Femur (tissue), 1 donor: ENCODE measurements around the gene TBC1D22B.

Source experiments
- DNase-seq: peaks from one replicate; pipeline ENCODE4 v3.0.0-alpha.2; 2017

Gene TBC1D22B

DNA sequence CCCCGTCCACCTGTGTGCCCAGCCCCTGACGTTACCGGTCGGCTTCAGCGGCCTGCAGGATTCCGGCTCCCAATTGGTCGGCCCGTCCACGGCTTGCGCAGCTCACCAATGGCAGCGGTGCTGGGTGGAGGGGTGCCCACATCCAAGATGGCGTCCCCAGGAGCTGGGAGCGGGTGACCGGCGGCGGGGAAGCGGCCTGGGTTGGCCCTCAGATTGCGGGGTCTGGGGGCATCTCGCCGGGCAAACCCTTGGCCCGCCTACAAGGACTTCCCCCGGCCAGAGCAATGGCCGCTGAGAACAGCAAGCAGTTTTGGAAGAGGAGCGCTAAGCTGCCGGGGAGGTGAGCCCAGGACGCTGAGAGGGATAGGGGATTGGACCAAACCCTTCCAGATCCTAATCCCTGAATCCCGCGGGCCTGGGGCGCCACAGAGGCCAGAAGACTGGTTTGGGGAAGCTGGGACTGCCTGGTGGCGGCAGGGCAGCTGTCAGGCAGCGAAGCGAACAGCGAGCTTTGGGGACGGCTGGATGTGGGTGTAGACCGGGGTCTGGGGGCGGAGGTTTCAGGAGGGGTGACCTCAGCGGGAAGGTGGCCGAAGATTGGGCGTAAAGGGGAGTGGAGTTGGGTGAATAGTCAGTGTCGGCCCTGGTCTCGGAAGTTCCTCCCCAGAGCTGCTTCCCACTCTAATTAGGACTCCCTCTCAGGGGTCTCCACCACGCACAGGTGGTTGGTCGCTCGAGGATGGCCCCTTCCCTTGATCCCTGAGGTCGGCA is at the start of gene TBC1D22B, which contains the start of gene TMEM217:
TBC1D22B (plus strand) TSS at position 139 of the 771 bp plus-strand sequence; CDS start at position 285, 146 bp downstream.
TMEM217 (minus strand) TSS at position 511 of the 771 bp plus-strand sequence. CDS start 39,114 bp downstream, outside the sequence.
- DNase-seq, result peak; percentile 97

GRCh38 chr6:37207903-37208456 is 49.6 kb upstream of the TBC1D22B start:
- peak; percentile 74 for DNase-seq

DNA sequence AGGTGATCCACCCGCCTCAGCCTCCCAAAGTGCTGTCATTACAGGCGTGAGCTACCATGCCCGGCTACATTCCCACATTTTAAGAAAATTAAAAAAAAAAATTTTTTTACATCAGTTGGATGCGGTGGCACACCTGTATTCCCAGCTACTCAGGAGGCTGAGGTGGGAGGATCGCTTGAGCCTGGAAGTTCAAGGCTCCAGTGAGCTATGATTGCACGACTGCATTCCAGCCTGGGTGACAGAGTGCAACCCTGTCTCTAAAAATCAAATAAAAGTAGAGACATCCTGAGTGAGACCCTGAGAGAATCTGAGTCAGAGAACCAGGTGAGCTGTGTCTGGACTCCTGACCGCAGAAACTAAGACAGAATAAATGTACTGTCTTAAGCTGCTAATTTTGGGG is 48.8 kb upstream of the TBC1D22B start:
- no peak for DNase-seq

- no peak for DNase-seq
These were observed 47.9 kb upstream of the TBC1D22B start for GRCh38 chr6:37209461-37210205.

- peak; percentile 85 for DNase-seq
These were observed 47.1 kb upstream of the TBC1D22B start for GRCh38 chr6:37210313-37210968.

GRCh38 chr6:37212268-37212667 is 45.3 kb upstream of the TBC1D22B start:
- no peak for DNase-seq

DNA sequence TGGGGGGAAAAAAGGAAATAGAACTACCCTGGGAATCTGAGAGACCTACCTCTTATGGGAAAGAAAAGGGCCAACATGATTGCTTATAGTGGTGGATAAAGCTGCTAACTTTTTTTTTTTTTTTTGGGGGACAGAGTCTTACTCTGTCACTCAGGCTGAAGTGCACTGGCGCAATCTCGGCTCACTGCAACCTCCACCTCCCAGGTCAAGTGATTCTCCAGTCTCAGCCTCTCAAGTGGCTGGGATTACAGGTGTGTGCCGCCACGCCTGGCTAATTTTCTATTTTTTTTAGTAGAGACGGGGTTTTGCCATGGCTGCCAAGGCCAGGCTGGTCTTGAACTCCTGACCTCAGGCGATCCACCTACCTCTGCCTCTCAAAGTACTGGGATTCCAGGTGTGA is 39.5 kb upstream of the TBC1D22B start:
- DNase-seq, result no peak

DNA sequence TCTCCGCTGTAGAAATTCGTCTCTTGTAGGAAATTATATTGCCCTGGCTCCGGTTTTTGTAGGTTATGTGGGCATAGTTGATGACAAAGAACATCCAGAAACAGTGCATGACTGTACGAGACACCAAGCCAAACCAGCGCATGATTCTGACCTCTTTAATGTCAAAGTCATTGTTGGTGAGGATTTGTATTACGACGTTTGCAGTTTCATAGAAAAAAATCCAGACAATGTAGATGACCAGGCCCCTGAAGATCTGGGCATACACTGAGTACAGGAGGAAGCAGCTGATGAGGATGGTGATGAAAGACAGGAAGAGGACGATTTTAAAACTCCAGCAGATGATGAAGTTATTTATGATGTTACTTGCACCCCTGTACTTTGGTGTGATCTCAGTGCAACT is 39.1 kb upstream of the TBC1D22B start:
- DNase-seq, result no peak

DNA sequence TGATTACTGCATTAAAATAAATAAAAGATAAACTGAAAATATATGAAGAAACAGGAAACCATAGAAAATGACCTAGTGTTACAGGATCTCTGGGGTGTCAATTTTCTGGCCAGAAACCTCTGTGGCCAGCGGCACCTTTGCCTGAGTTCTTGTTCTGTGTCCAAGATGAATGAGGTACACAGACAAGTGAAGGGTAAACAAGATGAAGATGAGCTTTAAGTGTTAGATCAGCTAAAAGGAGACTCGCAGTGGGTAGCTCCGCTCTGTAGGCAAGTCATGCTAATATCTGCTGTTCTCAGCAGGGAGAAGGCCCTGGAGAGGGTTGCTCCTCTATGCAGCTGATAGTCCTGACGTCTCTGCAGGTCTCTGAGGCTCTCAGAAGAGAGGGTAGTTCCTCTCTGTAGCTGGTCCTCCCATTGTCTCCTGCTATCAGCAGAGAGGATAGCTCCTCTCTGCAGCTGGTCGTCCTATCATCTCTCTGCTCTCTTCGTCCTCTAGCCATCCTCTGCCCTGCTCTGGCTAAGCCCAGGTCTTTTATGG is 35.9 kb upstream of the TBC1D22B start:
- DNase-seq, result no peak

- peak; percentile 89 for DNase-seq
These were observed 35.2 kb upstream of the TBC1D22B start for GRCh38 chr6:37222125-37222967.

GRCh38 chr6:37222992-37223391 is 34.6 kb upstream of the TBC1D22B start:
- DNase-seq, result no peak

DNA sequence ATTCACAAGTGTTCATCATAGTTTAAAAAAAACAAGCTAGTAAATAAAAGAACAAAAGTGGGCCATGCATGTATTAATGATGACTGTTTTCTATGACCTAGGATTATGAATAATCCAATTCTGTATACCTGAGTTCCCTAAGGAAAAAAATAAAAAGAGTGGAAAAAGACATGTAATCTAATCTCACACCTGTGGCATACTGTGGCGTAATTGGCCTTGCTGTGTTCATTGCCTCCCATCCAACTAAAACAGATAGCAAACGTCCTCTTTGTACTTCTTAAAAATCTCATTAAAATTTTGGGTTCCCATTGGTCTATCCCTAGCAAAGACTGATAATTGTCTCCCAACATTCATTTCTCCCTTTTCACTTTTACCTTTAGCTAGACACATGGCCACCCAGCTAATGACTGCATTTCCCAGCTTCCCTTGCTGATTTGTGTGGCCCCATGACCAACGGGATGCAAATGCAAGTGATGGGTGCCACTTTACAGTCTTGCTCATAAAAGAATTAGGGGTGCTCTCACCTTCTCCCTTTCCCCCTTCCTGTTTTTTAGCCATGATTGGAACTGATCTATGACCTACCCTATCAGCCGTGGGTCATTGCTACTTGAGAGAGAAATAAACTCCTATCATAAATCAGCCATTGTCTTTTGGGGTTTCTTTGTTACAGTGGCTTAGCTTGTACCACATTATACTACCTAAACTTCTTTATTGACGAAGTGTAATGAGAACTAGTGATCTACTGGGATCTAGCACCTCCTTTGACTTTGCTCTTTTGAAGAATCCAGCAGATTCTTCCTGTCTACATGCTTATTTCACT is 32.0 kb upstream of the TBC1D22B start:
- DNase-seq, result no peak

DNA sequence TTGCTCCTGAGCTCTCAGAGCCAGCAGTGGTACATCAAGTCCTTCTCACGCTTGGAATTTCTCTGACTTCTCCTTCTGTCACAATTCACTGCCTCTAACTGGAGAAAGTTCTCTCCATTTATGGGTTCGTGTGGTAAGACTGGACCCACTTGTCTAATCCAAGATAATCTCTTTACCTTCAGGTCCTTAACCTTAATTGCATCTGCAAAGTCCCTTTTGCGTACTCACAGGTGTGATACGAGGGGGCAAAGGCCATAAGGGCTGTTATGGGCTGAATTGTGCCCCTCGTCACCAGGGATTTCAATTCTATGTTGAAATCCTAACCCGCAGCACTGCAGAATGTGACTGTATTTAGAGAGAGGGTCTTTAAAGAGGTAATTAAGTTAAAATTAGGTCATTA is 27.5 kb upstream of the TBC1D22B start:
- no peak for DNase-seq

DNA sequence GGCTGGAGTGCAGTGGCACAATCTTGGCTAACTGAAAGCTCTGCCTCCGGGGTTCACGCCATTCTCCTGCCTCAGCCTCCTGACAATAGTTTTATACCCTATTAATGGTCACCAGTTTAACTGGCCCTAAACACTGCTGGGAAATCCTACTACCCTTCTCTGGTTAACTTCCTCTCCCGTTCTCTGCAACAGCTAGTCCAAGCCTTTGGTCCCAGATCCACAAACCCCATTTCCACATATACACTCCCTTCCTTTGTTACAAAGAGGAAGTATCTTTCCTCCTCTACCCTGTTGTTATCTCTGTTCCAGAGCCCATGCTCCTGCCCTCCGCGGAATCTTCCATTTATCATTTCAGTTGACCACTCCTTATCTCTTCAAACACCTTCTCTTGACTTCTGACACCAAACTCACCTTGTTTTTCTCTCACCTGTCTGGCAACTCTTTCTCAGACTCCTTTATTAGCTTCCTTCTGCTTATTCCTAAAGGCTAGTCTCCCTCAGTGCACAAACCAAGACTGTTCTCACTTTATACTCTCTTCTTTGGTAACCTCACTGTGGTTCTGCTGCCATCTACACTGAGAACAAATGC is 25.0 kb upstream of the TBC1D22B start:
- DNase-seq, result no peak

DNA sequence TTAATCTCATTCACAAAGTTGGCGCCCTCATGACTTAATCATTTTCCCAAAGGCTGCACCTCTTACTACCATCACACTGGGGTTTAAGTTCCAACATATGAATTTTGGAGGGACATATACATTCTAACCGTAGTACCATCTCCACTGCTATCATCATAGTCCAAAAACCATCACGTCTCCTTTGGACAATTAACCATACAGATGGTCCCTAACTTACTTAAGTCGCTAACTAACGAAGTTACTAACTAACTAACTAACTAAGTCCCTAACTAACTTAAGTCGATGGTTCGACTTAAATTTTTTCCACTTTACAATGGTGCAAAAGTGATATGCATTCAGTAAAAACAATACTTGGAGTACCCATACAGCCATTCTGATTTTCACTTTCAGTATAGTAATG is 24.0 kb upstream of the TBC1D22B start:
- DNase-seq, result no peak

- no peak for DNase-seq
These were observed 20.7 kb upstream of the TBC1D22B start for GRCh38 chr6:37236921-37237320.

GRCh38 chr6:37237789-37238188 is 19.8 kb upstream of the TBC1D22B start:
- DNase-seq, result no peak

DNA sequence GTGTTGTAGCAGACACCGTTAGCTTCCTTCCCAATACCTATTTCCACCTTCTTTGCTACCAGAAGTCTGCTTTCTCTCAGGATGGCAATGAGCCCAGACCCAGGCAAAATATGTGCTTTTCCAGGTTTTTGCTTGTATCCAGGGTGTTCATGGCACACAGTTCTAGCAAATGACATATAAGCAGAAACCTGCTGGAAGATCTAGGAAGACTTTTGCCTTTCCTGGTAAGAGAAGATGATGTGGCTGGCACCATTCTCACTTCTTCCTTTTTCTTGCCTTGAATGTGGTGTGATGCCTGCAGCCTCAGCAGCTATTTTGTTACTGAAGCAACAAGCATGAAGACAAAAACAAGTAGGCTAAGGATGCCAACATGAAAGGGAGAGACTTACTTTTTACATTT is 19.2 kb upstream of the TBC1D22B start:
- DNase-seq, result no peak

- DNase-seq, result no peak
These were observed 18.0 kb upstream of the TBC1D22B start for GRCh38 chr6:37239526-37239925.

GRCh38 chr6:37239950-37240713 is 17.4 kb upstream of the TBC1D22B start:
- peak; percentile 94 for DNase-seq
